T-helper 22 cell (primary cell): ENCODE measurements around the gene AKNA.

Source experiments
- DNase-seq: peaks from one replicate; pipeline ENCODE4 v3.0.0-alpha.2; 2020; ENCODE audit warnings: low read depth

AKNA gene

GRCh38 chr9:114387680-114388356, at the start of gene AKNA:
TSS of gene AKNA (minus strand) at chr9:114387982. CDS start at chr9:114381333, 6,649 bp downstream.
- DNase-seq: peak; percentile 78

- DNase-seq: no peak
These were observed 49.7 kb upstream of the AKNA start for GRCh38 chr9:114437401-114437893.

GRCh38 chr9:114434878-114435311, 47.1 kb upstream of the AKNA start:
- no peak for DNase-seq

- no peak for DNase-seq
These were observed 46.0 kb upstream of the AKNA start for GRCh38 chr9:114433720-114434255.

- DNase-seq: no peak
These were observed 45.3 kb upstream of the AKNA start for GRCh38 chr9:114433086-114433485.

- DNase-seq: no peak
These were observed 44.7 kb upstream of the AKNA start for GRCh38 chr9:114432323-114433067.

- no peak for DNase-seq
These were observed 44.0 kb upstream of the AKNA start for GRCh38 chr9:114431770-114432169.

GRCh38 chr9:114431003-114431402, 43.2 kb upstream of the AKNA start:
- no peak for DNase-seq

- DNase-seq: no peak
These were observed 42.7 kb upstream of the AKNA start for GRCh38 chr9:114430457-114430856.

- no peak for DNase-seq
These were observed 41.7 kb upstream of the AKNA start for GRCh38 chr9:114429488-114429887.

GRCh38 chr9:114428466-114428865, 40.7 kb upstream of the AKNA start:
- no peak for DNase-seq

GRCh38 chr9:114427644-114428043, 39.9 kb upstream of the AKNA start:
- no peak for DNase-seq

GRCh38 chr9:114426046-114426948, 38.5 kb upstream of the AKNA start:
- DNase-seq: no peak

GRCh38 chr9:114425126-114425525, 37.3 kb upstream of the AKNA start:
- DNase-seq: no peak

GRCh38 chr9:114424126-114424525, 36.3 kb upstream of the AKNA start:
- no peak for DNase-seq

- no peak for DNase-seq
These were observed 35.4 kb upstream of the AKNA start for GRCh38 chr9:114423181-114423580.

- DNase-seq: no peak
These were observed 33.4 kb upstream of the AKNA start for GRCh38 chr9:114421147-114421546.

GRCh38 chr9:114419796-114420195, 32.0 kb upstream of the AKNA start:
- DNase-seq: no peak

GRCh38 chr9:114418053-114418452, 30.3 kb upstream of the AKNA start:
- DNase-seq: no peak

GRCh38 chr9:114417511-114417910, 29.7 kb upstream of the AKNA start:
- no peak for DNase-seq

- no peak for DNase-seq
These were observed 29.1 kb upstream of the AKNA start for GRCh38 chr9:114416906-114417305.

- DNase-seq: no peak
These were observed 28.5 kb upstream of the AKNA start for GRCh38 chr9:114416290-114416689.
